Inferior parietal cortex (tissue), 1 donor: Measurements from ENCODE around the gene SPATA22.
"Not testable (repeated sequence)": the region's sequence is repeated elsewhere in the genome, so short reads cannot be mapped to it uniquely, and the experiment has no call there.

Experiments used
- DNase-seq: peaks from one replicate; pipeline ENCODE4 v3.0.0-alpha.2; 2016; ENCODE audit errors: extremely low spot score

SPATA22 gene

DNA sequence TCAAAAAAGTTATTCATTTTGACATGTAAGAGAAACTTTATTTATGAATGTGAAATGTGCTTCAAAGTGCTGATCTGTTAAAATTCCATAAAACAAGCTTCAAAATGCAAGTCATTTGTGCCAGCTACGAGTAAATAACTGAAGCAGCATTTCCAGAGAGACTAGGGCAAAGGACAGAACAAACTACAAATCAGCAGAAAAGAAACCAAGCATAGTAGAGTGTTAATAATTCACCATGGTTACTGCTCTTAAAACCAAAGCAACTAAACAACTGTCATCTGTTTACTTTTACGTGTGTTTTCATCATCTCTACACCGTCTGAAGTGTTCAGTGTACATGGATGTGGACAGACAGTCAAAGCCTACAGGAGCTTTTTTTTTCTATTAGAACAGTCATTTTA is 2.6 kb upstream of the SPATA22 start:
- peak; percentile 30 for DNase-seq

DNA sequence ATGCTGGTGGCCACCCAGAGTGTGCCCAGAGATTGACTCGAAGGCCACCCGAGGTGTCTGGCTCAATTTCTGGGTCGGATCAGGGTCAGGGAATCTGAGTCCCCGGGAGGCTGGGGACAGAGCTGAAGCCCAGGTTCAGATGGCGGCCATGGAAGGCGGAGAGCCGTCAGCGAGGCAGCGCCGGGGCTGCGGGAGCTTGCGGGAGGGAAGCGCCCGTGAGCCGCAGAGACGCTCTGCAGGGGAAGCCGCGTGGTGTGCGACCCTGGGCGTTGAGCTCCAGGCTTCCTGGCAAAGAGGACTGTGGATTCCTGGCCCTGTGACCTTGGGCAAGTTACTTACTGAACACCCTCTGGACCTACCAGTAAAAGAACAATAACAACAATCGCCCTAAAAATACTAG is 518 bp upstream of the SPATA22 start:
- DNase-seq = no peak

DNA sequence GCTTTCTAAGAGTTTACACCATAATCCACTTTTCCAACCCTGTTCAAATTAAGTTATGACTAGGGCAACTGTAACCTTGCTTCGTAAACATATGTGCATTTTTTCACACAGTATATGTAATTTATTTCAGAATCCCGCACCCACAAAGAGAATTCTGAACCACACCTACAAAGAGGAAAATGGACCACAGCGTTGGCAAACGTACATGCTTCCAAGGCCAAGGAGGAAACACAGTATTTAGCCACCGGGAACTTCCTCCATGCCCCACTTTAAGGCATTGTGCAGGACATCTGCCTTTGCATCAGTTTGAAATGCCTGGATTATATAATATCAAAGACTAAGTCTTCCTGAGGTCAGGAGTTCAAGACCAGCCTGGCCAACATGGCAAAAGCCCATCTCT is 2.1 kb downstream of the SPATA22 start:
- no peak for DNase-seq

GRCh38 chr17:3466355-3466754 is 5.3 kb downstream of the SPATA22 start:
- not testable (repeated sequence) for DNase-seq

- DNase-seq = no peak
These were observed 23.5 kb downstream of the SPATA22 start for GRCh38 chr17:3448059-3448665.

DNA sequence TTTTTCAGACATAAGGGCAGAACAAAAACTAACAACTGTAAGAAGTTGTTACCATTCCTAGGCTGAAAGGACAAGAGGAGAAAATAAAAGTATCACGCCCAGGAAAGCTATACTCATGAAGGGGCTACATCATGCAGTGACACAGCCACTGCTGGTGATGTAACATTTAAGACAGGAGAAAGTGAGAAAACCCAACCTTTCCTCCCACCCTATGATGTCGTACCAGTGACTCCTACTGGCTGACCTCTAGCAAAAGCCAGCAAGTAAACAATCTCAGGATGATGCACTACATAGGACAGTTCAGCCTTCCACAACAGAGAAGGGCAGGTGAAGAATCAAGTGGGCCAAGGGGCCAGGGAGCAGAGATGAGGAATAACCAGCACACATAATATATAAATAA is 24.0 kb downstream of the SPATA22 start:
- no peak for DNase-seq

DNA sequence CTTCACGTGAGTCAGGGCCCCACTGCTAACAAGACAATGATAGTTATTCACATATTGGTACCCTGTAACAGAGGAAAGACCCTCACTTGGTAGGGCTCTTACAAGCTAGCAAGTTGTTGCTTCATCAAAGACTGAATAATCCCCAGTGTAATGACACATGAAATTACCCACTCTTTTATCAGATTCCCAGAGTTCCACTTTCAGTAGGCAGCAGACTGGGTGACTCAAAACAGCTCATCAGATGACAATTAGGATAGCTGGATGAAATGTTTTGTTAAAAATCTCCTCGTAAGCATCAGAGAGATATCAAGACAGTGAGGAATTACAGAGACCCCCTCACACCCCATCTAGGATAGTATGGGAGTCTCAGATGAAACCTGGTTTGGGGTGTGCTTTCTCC is 31.2 kb downstream of the SPATA22 start:
- DNase-seq = no peak

DNA sequence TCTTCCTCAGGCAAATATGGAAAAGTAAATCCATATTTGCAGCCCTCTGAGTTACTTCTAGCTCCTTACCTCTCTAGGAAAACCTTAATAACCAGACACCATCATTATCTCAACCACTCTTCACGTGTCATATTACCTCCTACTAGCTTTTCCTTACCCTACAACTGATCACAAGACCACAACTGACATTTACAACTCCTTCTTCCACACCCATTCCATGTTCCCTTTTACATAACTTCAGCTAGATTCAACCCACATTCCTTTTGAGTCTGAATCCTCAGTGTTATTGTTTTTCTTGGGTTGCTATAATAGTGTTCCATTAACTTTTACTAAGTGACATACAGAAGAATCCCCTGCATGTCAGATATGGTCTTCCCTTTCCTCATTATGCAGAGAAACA is 33.3 kb downstream of the SPATA22 start:
- no peak for DNase-seq

- no peak for DNase-seq
These were observed 37.9 kb downstream of the SPATA22 start, which contains the start of gene OR1E2 for GRCh38 chr17:3433741-3434140. Gene OR1E2, minus strand, starts transcription at chr17:3433841. Its CDS starts 0 bp downstream, at chr17:3433841.

DNA sequence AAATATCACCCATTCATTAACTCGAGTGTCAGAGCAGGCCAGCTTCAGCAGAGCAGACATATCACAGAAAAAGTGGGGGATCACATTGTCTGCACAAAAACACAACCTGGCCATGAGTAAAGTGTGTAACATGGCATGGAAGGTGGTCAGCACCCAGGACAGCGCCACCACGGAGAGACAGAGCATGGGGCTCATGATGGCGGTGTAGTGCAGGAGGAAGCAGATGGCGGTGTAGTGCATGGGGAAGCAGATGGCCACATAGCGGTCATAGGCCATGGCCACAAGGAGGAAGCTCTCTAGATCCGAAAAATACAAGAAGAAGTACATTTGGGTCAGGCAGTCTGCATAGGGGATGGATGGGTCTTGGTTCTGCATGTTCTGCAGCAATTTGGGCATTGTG is 38.4 kb downstream of the SPATA22 start:
- DNase-seq = not testable (repeated sequence)

GRCh38 chr17:3418222-3418621 is 53.4 kb downstream of the SPATA22 start:
- no peak for DNase-seq

DNA sequence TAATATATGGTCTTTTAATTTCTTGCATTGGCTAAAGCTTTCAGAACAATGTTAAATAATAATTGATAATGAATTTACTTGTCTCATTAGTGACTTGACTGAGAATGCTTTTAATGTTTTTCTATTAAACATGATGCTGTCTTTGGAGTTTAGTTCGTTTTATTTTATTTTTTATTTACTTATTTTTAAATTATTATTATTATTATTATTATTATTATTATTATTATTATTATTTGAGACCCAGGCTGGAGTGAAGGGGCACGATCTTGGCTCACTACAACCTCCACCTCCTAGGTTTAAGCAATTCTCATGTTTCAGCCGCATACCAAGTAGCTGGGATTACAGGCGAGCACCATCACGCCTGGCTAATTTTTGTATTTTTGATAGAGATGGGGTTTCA is 56.0 kb downstream of the SPATA22 start:
- DNase-seq = no peak

DNA sequence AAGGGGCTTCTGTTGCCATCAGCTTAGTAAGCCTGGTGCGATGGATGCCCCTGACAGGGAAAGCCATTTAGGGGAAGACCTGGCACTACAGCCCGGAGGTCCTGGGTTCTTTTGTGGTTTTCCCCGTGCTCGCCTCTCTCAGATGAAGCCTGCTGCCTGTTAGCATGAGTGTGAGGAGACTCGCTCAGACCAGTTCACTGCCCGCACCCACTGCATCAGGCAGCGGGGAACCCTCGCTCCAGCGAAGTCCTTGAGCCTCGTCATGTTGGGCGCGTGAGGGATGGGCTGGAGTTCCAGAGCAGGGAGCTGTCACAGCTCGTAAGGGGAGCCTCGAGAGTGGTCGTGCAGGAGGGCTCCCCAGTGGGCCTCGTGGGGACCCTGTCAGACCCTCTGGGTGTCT is 59.4 kb downstream of the SPATA22 start:
- not testable (repeated sequence) for DNase-seq

GRCh38 chr17:3411070-3411469 is 60.5 kb downstream of the SPATA22 start, which contains the start of gene OR3A3:
Gene OR3A3, plus strand, starts transcription at chr17:3411370.
- no peak for DNase-seq

GRCh38 chr17:3403856-3404255 is 67.8 kb downstream of the SPATA22 start:
- DNase-seq = not testable (repeated sequence)

- no peak for DNase-seq
These were observed 69.8 kb downstream of the SPATA22 start for GRCh38 chr17:3401786-3402185.

- DNase-seq = no peak
These were observed 71.6 kb downstream of the SPATA22 start for GRCh38 chr17:3400055-3400454.

DNA sequence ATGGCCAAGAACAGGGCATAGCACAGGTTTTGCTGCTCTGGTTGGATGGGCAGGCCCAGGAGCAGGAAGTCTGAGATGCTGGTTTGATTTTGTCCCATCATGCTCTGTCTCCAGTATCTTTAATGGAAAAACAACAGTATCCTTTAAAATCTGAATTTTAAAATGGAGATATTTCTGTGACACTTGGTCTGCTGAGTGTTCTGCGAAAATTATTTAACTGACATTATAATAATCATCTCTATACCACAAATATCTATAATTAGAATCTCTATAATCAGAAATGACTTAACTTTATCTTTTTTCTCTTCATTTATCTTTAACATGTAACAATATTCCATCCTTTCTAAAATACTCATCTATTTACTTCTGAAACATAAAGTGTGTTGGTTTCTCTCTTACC is 73.3 kb downstream of the SPATA22 start, which contains the start of gene OR1E1:
TSS of gene OR1E1 (minus strand) at position 101 of the 400 bp plus-strand sequence. CDS start at position 101, 0 bp downstream.
- no peak for DNase-seq

DNA sequence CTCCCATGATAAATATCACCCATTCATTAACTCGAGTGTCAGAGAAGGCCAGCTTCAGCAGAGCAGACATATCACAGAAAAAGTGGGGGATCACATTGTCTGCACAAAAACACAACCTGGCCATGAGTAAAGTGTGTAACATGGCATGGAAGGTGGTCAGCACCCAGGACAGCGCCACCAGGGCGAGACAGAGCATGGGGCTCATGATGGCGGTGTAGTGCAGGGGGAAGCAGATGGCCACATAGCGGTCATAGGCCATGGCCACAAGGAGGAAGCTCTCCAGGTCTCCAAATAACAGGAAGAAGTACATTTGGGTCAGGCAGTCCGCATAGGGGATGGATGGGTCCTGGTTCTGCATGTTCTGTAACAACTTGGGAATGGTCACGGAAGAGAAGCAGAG is 73.8 kb downstream of the SPATA22 start:
- not testable (repeated sequence) for DNase-seq
